GM23248 (cell line): Measurements from ENCODE around the gene FBXO8. TPM values are rescaled to one million over a fixed set of nuclear protein-coding genes. Genes with fewer than 3 reads are reported as not detected.

Experiments used
- DNase-seq: peaks from one replicate; pipeline ENCODE4 v3.0.0-alpha.2; 2015
- H2AFZ ChIP-seq: fragments of 200-600 bp; sonication (generic); 2 replicates; pipeline ENCODE4 v1.6.1; 2016; ENCODE audit warnings: antibody characterized with exemption
- H3F3A ChIP-seq: fragments of 200-600 bp; sonication (generic); 2 replicates; pipeline ENCODE4 v1.6.1; 2016; ENCODE audit warnings: mild to moderate bottlenecking, antibody characterized with exemption, mixed run types; ENCODE audit not compliant: insufficient read depth
- H3K27ac ChIP-seq: fragments of 200-600 bp; sonication (generic); 2 replicates; pipeline ENCODE4 v1.5.1; 2016; ENCODE audit warnings: mild to moderate bottlenecking
- H3K27me3 ChIP-seq: fragments of 200-600 bp; sonication (generic); replicated peaks from 2 replicates; pipeline ENCODE4 v1.6.1; 2016; ENCODE audit warnings: mild to moderate bottlenecking; ENCODE audit not compliant: insufficient read depth
- H3K36me3 ChIP-seq: fragments of 200-600 bp; sonication (generic); 2 replicates; pipeline ENCODE4 v1.6.1; 2016; ENCODE audit warnings: low read depth, mild to moderate bottlenecking
- H3K4me1 ChIP-seq: fragments of 200-600 bp; sonication (generic); 2 replicates; pipeline ENCODE4 v1.6.1; 2016; ENCODE audit warnings: mild to moderate bottlenecking; ENCODE audit not compliant: insufficient read depth
- H3K4me2 ChIP-seq: fragments of 200-600 bp; sonication (generic); one replicate; pipeline ENCODE4 v1.6.1; 2016; ENCODE audit warnings: mild to moderate bottlenecking; ENCODE audit not compliant: unreplicated experiment
- H3K4me3 ChIP-seq: fragments of 200-600 bp; sonication (generic); 2 replicates; pipeline ENCODE4 v1.5.1; 2016; ENCODE audit warnings: mild to moderate bottlenecking
- H3K79me2 ChIP-seq: fragments of 200-600 bp; sonication (generic); 2 replicates; pipeline ENCODE4 v1.6.1; 2016; ENCODE audit warnings: mild to moderate bottlenecking; ENCODE audit not compliant: insufficient read depth
- H3K9ac ChIP-seq: fragments of 200-600 bp; sonication (generic); 2 replicates; pipeline ENCODE4 v1.6.1; 2016; ENCODE audit warnings: mild to moderate bottlenecking
- H3K9me2 ChIP-seq: fragments of 200-600 bp; sonication (generic); 2 replicates; pipeline ENCODE4 v1.6.1; 2016; ENCODE audit warnings: mixed run types, mild to moderate bottlenecking, moderate library complexity; ENCODE audit not compliant: insufficient read depth
- H3K9me3 ChIP-seq: fragments of 200-600 bp; sonication (generic); one replicate; pipeline ENCODE4 v1.6.1; 2017; ENCODE audit warnings: low read depth
- H4K20me1 ChIP-seq: fragments of 200-600 bp; sonication (generic); 2 replicates; pipeline ENCODE4 v1.6.0; 2016; ENCODE audit not compliant: insufficient read depth
- EZH2 ChIP-seq: fragments of 200-600 bp; sonication (generic); IDR thresholded peaks from 2 replicates; pipeline ENCODE4 v1.6.1; 2018; ENCODE audit warnings: antibody characterized with exemption, mild to moderate bottlenecking; ENCODE audit not compliant: insufficient read depth, poor library complexity, severe bottlenecking
- EZH2phosphoT487 ChIP-seq: fragments of 200-600 bp; sonication (generic); IDR thresholded peaks from 2 replicates; pipeline ENCODE4 v1.6.1; 2018; ENCODE audit warnings: antibody characterized with exemption, moderate library complexity, mild to moderate bottlenecking, low read depth; ENCODE audit not compliant: insufficient read depth
- WGBS, 2 experiments: methylation state at CpG; one replicate each; pipeline ENCODE4 v1.1.6; 2015 to 2017; ENCODE audit warnings: low lambda C conversion rate in 2 of 2, low coverage in 1 of 2; ENCODE audit errors: missing lambda C conversion rate in 2 of 2; 5-methylcytosine and 5-hydroxymethylcytosine counted together
- in situ Hi-C: fragments of 300-500 bp; cut with MboI; formaldehyde crosslinking; loops from 2 replicates; pipeline ENCODE4 v1.15.0; 2020
- polyA plus RNA-seq: library from polyadenylated mRNA; unstranded; fragments of >200 nt; fragmentation: Nextera tagmentation; extraction: Ambion mirVana; gene quantifications from 2 replicates; pipeline ENCODE4 v1.2.1, GENCODE V29; 2016
- total RNA-seq: library from RNA; depleted of rRNA; stranded (reverse); fragments of >200 nt; shearing (Covaris generic); gene quantifications from 2 replicates; pipeline ENCODE4 v1.2.3, GENCODE V29; 2014

FBXO8 gene
- total and polyA plus RNA-seq, 2 experiments from 2014 or later = 23.1 to 27.7 TPM

DNA sequence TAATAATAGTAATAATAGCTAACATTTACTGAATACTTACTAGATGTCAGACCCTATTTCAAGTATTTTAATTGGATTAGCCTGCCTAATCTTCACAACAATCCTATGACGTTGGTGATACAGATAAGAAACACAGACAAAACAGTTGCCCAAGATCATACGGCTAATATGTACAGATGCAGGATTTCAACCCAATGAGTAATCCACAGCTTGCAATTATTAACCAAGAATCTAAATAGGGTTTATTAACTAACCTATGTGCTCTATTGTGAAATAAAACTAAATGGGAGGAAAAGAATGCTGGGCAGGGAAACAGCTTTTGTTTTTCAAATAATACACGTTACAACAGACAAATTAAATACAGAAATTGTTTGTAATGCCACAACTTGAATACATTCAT is 23.4 kb downstream of the FBXO8 start:
- no peak for TF ChIP-seq EZH2phosphoT487
- no peak for TF ChIP-seq EZH2
- in situ Hi-C loops = no loop called here
- Histone ChIP-seq H3K27me3 (no peaks in the 10 kb centered on the region), H3K9me2 (no peaks in the 10 kb centered on the region), H3K27ac (peak overlapping the region; percentile 47), H3K79me2 (peaks cover 25% of the 10 kb centered on the region), H3K9ac (no peak overlapping the region; the same call in 1 of the 2 replicates), H3K4me3 (peak overlapping the region; percentile 27), H3K9me3 (no peaks in the 10 kb centered on the region), H4K20me1 (peaks cover 4% of the 10 kb centered on the region; the same call in 1 of the 2 replicates), H3F3A (peaks cover 28% of the 10 kb centered on the region), H2AFZ (no peak overlapping the region), H3K4me1 (peaks cover 26% of the 10 kb centered on the region), H3K4me2 (peak overlapping the region; percentile 41), H3K36me3 (no peaks in the 10 kb centered on the region; the same call in 1 of the 2 replicates)
- DNase-seq = peak; percentile 75
- WGBS, 2 experiments = 0 to 2% methylated on average over 3 of the region's 3 CpGs

GRCh38 chr4:174259580-174259979 is 23.9 kb downstream of the FBXO8 start:
- Histone ChIP-seq H3K4me3 (no peak overlapping the region), H3K4me2 (peak overlapping the region; percentile 41), H2AFZ (no peak overlapping the region), H3K4me1 (peaks cover 26% of the 10 kb centered on the region), H3K9me3 (no peaks in the 10 kb centered on the region), H3K27ac (0 out of 2 replicates have a peak overlapping the region, but pooled peaks have one; percentile 47), H3K27me3 (no peaks in the 10 kb centered on the region), H4K20me1 (peaks cover 4% of the 10 kb centered on the region; the same call in 1 of the 2 replicates), H3K9me2 (no peaks in the 10 kb centered on the region), H3F3A (peaks cover 28% of the 10 kb centered on the region), H3K9ac (no peak overlapping the region), H3K79me2 (peaks cover 20% of the 10 kb centered on the region), H3K36me3 (peaks cover 4% of the 10 kb centered on the region; the same call in 1 of the 2 replicates)
- TF ChIP-seq EZH2phosphoT487 (no peak), EZH2 (no peak)
- in situ Hi-C loops = no loop called here
- DNase-seq = no peak

- Histone ChIP-seq H3K36me3 (peaks cover 4% of the 10 kb centered on the region; the same call in 1 of the 2 replicates), H3K9ac (no peak overlapping the region), H3K4me2 (no peak overlapping the region), H2AFZ (no peak overlapping the region), H4K20me1 (peaks cover 4% of the 10 kb centered on the region; the same call in 1 of the 2 replicates), H3F3A (peaks cover 28% of the 10 kb centered on the region), H3K79me2 (no peaks in the 10 kb centered on the region), H3K27ac (no peak overlapping the region), H3K27me3 (no peaks in the 10 kb centered on the region), H3K4me3 (no peak overlapping the region), H3K9me3 (no peaks in the 10 kb centered on the region), H3K9me2 (no peaks in the 10 kb centered on the region), H3K4me1 (peaks cover 26% of the 10 kb centered on the region)
- in situ Hi-C loops = no loop called here
- TF ChIP-seq EZH2 = no peak
- TF ChIP-seq EZH2phosphoT487 = no peak
- 43 to 47% methylated on average over 1 of the region's 1 CpG for WGBS, 2 experiments
- DNase-seq = peak; percentile 75
These were observed 27.2 kb downstream of the FBXO8 start for GRCh38 chr4:174256277-174256713.

DNA sequence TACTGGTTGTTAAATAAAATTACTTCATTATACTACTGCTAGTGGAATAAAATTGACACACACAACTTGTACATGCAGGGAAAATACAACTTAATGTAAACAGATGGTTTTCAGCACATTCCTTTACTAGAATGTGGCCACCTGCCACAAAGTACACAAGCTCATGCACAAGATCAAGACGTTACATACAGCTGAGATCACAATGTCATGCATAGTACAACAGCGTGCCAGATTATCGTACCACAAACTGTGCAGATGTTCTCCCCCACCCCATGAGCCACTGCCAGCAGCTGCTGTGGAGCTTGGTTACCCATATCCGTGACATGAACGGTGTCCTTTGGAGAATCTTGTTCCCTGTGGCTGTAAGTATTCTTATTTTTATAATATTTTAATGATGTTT is 27.7 kb downstream of the FBXO8 start:
- peaks cover 27% of the 10 kb centered on the region for H3F3A ChIP-seq
- no peak overlapping the region for H3K27ac ChIP-seq
- no peak overlapping the region for H2AFZ ChIP-seq
- H3K9ac ChIP-seq = no peak overlapping the region
- TF ChIP-seq EZH2phosphoT487 (no peak), EZH2 (no peak)
- no peaks in the 10 kb centered on the region for H3K79me2 ChIP-seq
- no peaks in the 10 kb centered on the region for H3K9me3 ChIP-seq
- in situ Hi-C loops = no loop called here
- no peaks in the 10 kb centered on the region for H3K9me2 ChIP-seq
- peaks cover 4% of the 10 kb centered on the region; the same call in 1 of the 2 replicates for H4K20me1 ChIP-seq
- H3K4me2 ChIP-seq = no peak overlapping the region
- H3K4me3 ChIP-seq = no peak overlapping the region
- peaks cover 4% of the 10 kb centered on the region; the same call in 1 of the 2 replicates for H3K36me3 ChIP-seq
- 65 to 67% methylated on average over 5 of the region's 5 CpGs for WGBS, 2 experiments
- no peaks in the 10 kb centered on the region for H3K27me3 ChIP-seq
- H3K4me1 ChIP-seq = peaks cover 25% of the 10 kb centered on the region
- DNase-seq = peak; percentile 4
